K562 (cell line): ENCODE data around the gene CAMK2G. TPM values are rescaled to one million over a fixed set of nuclear protein-coding genes. Genes with fewer than 3 reads are reported as not detected.

Experiments used
- CBX3 ChIP-seq, 2 experiments: IDR thresholded peaks; 1 replicate in 1 of 2; 2 replicates in 1 of 2; pipeline ENCODE4 v1.6.1; 2012; ENCODE audit warnings: inconsistent platforms in 2 of 2, low read length in 2 of 2, borderline replicate concordance in 1 of 2, control low read depth in 1 of 2
- CREBBP ChIP-seq: IDR thresholded peaks from one replicate; pipeline ENCODE4 v1.6.1; 2012; ENCODE audit warnings: low read depth, mild to moderate bottlenecking, control low read depth, inconsistent platforms, low read length
- ERF ChIP-seq: fragments of 450-650 bp; formaldehyde crosslinking; IDR thresholded peaks from 2 replicates; pipeline ENCODE4 v1.4.0; 2020; ENCODE audit warnings: mild to moderate bottlenecking, mixed read lengths
- FOXJ3 ChIP-seq: sonication (generic); formaldehyde crosslinking; IDR thresholded peaks from 2 replicates; pipeline ENCODE4 v1.4.0; 2020; ENCODE audit warnings: mild to moderate bottlenecking, missing genetic modification reagents
- GATAD2B ChIP-seq: fragments of 450-650 bp; IDR thresholded peaks from 2 replicates; pipeline ENCODE4 v1.6.1; 2017; ENCODE audit warnings: mild to moderate bottlenecking, borderline replicate concordance
- IFI16 ChIP-seq: fragments of 250-450 bp; sonication (Bioruptor Pico); IDR thresholded peaks from 2 replicates; pipeline ENCODE4 v2.1.2; 2022; ENCODE audit warnings: mild to moderate bottlenecking, inconsistent platforms
- MEF2D ChIP-seq: conservative IDR thresholded peaks from 2 replicates; pipeline ENCODE4 v1.6.1; 2016; ENCODE audit warnings: low read depth, missing genetic modification characterization, missing compliant biosample characterization
- NFIC ChIP-seq: fragments of 450-650 bp; IDR thresholded peaks from 2 replicates; pipeline ENCODE4 v1.6.1; 2017; ENCODE audit warnings: mild to moderate bottlenecking, inconsistent platforms
- THRAP3 ChIP-seq: fragments of 450-650 bp; IDR thresholded peaks from 2 replicates; pipeline ENCODE4 v1.6.1; 2016; ENCODE audit warnings: mild to moderate bottlenecking, inconsistent platforms, borderline replicate concordance
- ZKSCAN1 ChIP-seq: fragments of 150-350 bp; IDR thresholded peaks from 2 replicates; pipeline ENCODE4 v1.6.1; 2016; ENCODE audit warnings: low read depth, low read length
- ZKSCAN3 ChIP-seq: fragments of 250-450 bp; sonication (Bioruptor Pico); IDR thresholded peaks from 2 replicates; pipeline ENCODE4 v1.4.0; 2020
- ZNF224 ChIP-seq: sonication (generic); formaldehyde crosslinking; IDR thresholded peaks from 2 replicates; pipeline ENCODE4 v1.8.0; 2022; ENCODE audit warnings: mild to moderate bottlenecking, missing genetic modification reagents
- ZNF354B ChIP-seq: fragments of 250-450 bp; sonication (Bioruptor Pico); IDR thresholded peaks from 2 replicates; pipeline ENCODE4 v1.4.0; 2020
- ZNF408 ChIP-seq: fragments of 250-450 bp; sonication (Bioruptor Pico); IDR thresholded peaks from 2 replicates; pipeline ENCODE4 v1.4.0; 2020; ENCODE audit warnings: low read depth, mild to moderate bottlenecking, moderate library complexity
- ZNF445 ChIP-seq: fragments of 250-450 bp; sonication (Bioruptor Pico); IDR thresholded peaks from 2 replicates; pipeline ENCODE4 v1.4.0; 2020; ENCODE audit warnings: low read depth, mild to moderate bottlenecking, moderate library complexity
- polyA plus RNA-seq, 8 experiments: library from polyadenylated mRNA; depleted of rRNA in 4 of 8; stranded (reverse) in 5 of 8; unstranded in 3 of 8; fragments of >200 nt; fragmentation: Nextera tagmentation in 2 of 8; fragmentation: Illumina TruSeq in 1 of 8; extraction: Ambion mirVana in 2 of 8; extraction: Trizol in 1 of 8; gene quantifications; 2 replicates each; pipeline versions ENCODE4 v1.2.1 to v1.2.3, GENCODE V29; 2011 to 2014; ENCODE audit warnings: inconsistent platforms in 1 of 8, missing spikeins in 1 of 8
- total RNA-seq, 7 experiments: library from RNA; depleted of rRNA in 6 of 7; stranded (reverse); fragments of >200 nt in 6 of 7; fragmentation: Illumina TruSeq in 2 of 7; extraction: Trizol in 2 of 7; gene quantifications; 2 replicates each; pipeline versions ENCODE4 v1.2.1 to v1.2.3, GENCODE V29; 2011 to 2021; ENCODE audit warnings: low replicate concordance in 1 of 7
- TF ChIP-seq, protein P1 (sequence below), 2 experiments: IDR thresholded peaks; 2 replicates each; pipeline ENCODE4 v1.6.1; 2012; ENCODE audit warnings: improper control_type of control experiment in 2 of 2, low read depth in 2 of 2, low read length in 2 of 2, borderline replicate concordance in 1 of 2
- TF ChIP-seq, protein P2 (sequence below): fragments of 200-400 bp; formaldehyde crosslinking; IDR thresholded peaks from 2 replicates; pipeline ENCODE4 v1.6.1; 2017; ENCODE audit warnings: mild to moderate bottlenecking, low read depth, low read length, moderate library complexity
- TF ChIP-seq, protein P3 (sequence below): fragments of 250-450 bp; sonication (Bioruptor Pico); IDR thresholded peaks from 2 replicates; pipeline ENCODE4 v1.4.0; 2020; ENCODE audit warnings: mild to moderate bottlenecking, moderate library complexity, borderline replicate concordance
- TF ChIP-seq, protein P4 (sequence below): fragments of 250-450 bp; sonication (Bioruptor Pico); IDR thresholded peaks from 2 replicates; pipeline ENCODE4 v1.8.0; 2022; ENCODE audit warnings: inconsistent platforms

CAMK2G gene
- total and polyA plus RNA-seq, 9 of the 15 experiments (the other 6 are each of a cell fraction or from before 2014, with no cell fraction given): 9.0 to 37.9 (median 32.6) TPM

DNA sequence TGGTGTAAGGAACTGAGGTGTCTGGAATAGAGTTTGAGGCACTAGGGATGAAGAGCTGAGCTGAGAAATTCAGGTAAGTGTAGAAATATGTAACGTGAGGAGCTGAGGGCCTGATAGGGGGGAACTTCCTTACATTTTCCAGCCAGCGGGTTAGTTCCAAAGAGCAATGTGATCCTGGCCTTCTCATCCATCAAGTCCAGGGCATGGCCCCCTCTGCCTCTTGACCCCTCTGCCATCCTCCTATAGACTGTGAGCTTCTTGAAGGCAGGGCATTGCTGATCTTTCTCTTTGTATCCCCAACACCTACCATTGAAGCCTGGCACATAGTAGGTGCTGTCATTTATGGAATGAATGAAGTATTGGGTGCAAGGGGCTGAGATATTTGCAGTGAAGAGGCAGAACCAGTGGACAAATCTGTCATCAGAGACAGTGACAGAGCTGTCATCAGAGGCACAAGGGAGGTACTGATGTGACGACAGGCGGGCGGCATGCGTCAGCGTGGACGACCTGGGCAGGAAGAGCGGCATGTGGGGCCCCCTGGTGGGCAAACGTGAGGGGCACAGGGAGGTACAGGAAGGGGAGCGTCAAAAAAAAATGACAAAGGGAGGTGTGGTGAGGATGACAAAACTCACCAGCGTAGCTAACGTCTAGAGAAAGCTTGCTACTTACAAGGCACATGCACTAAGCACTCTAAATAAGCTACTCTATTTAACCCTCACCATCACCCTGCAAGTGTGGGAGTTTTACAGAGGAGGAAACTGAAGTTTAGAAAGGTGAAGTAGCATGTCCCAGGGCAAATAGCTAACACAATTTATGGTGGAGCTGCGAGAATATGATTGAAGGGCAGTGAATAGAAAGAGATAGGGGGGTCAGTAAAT lies 5.2 kb upstream of the CAMK2G start (continued):
- TF ChIP-seq, protein P1, sequence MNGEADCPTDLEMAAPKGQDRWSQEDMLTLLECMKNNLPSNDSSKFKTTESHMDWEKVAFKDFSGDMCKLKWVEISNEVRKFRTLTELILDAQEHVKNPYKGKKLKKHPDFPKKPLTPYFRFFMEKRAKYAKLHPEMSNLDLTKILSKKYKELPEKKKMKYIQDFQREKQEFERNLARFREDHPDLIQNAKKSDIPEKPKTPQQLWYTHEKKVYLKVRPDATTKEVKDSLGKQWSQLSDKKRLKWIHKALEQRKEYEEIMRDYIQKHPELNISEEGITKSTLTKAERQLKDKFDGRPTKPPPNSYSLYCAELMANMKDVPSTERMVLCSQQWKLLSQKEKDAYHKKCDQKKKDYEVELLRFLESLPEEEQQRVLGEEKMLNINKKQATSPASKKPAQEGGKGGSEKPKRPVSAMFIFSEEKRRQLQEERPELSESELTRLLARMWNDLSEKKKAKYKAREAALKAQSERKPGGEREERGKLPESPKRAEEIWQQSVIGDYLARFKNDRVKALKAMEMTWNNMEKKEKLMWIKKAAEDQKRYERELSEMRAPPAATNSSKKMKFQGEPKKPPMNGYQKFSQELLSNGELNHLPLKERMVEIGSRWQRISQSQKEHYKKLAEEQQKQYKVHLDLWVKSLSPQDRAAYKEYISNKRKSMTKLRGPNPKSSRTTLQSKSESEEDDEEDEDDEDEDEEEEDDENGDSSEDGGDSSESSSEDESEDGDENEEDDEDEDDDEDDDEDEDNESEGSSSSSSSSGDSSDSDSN (IDR thresholded peaks at IDR 0.05; ENCODE audit: borderline replicate concordance in 1 of 2, low read depth in 2 of 2, low read length in 2 of 2): 0 out of 4 replicates have a peak, but pooled peaks of 1 of the 2 experiments have one; percentile 49
- TF ChIP-seq ZKSCAN3 (CRISPR knock-in tag) (no peak), IFI16 (no peak), ZKSCAN1 (peak; percentile 99), FOXJ3 (CRISPR knock-in tag) (no peak), MEF2D (tag) (no peak; the same call in 1 of the 2 replicates), THRAP3 (no peak), ZNF224 (no peak), GATAD2B (peak; percentile 44), CBX3 (IDR thresholded peaks at IDR 0.05; ENCODE audit: borderline replicate concordance in 1 of 2, low read length in 2 of 2) (peak in 1 of 2 experiments; percentile 85; a peak in 1 of 3 replicates), ZNF354B (CRISPR knock-in tag) (no peak), ZNF445 (no peak), ERF (CRISPR knock-in tag) (no peak), NFIC (peak; percentile 40; the same call in 1 of the 2 replicates), CREBBP (no peak), ZNF408 (CRISPR knock-in tag) (no peak)
- TF ChIP-seq, protein P2, sequence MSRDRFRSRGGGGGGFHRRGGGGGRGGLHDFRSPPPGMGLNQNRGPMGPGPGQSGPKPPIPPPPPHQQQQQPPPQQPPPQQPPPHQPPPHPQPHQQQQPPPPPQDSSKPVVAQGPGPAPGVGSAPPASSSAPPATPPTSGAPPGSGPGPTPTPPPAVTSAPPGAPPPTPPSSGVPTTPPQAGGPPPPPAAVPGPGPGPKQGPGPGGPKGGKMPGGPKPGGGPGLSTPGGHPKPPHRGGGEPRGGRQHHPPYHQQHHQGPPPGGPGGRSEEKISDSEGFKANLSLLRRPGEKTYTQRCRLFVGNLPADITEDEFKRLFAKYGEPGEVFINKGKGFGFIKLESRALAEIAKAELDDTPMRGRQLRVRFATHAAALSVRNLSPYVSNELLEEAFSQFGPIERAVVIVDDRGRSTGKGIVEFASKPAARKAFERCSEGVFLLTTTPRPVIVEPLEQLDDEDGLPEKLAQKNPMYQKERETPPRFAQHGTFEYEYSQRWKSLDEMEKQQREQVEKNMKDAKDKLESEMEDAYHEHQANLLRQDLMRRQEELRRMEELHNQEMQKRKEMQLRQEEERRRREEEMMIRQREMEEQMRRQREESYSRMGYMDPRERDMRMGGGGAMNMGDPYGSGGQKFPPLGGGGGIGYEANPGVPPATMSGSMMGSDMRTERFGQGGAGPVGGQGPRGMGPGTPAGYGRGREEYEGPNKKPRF: no peak
- TF ChIP-seq, protein P3, sequence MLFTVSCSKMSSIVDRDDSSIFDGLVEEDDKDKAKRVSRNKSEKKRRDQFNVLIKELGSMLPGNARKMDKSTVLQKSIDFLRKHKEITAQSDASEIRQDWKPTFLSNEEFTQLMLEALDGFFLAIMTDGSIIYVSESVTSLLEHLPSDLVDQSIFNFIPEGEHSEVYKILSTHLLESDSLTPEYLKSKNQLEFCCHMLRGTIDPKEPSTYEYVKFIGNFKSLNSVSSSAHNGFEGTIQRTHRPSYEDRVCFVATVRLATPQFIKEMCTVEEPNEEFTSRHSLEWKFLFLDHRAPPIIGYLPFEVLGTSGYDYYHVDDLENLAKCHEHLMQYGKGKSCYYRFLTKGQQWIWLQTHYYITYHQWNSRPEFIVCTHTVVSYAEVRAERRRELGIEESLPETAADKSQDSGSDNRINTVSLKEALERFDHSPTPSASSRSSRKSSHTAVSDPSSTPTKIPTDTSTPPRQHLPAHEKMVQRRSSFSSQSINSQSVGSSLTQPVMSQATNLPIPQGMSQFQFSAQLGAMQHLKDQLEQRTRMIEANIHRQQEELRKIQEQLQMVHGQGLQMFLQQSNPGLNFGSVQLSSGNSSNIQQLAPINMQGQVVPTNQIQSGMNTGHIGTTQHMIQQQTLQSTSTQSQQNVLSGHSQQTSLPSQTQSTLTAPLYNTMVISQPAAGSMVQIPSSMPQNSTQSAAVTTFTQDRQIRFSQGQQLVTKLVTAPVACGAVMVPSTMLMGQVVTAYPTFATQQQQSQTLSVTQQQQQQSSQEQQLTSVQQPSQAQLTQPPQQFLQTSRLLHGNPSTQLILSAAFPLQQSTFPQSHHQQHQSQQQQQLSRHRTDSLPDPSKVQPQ (CRISPR knock-in tag): no peak
- TF ChIP-seq, protein P4, sequence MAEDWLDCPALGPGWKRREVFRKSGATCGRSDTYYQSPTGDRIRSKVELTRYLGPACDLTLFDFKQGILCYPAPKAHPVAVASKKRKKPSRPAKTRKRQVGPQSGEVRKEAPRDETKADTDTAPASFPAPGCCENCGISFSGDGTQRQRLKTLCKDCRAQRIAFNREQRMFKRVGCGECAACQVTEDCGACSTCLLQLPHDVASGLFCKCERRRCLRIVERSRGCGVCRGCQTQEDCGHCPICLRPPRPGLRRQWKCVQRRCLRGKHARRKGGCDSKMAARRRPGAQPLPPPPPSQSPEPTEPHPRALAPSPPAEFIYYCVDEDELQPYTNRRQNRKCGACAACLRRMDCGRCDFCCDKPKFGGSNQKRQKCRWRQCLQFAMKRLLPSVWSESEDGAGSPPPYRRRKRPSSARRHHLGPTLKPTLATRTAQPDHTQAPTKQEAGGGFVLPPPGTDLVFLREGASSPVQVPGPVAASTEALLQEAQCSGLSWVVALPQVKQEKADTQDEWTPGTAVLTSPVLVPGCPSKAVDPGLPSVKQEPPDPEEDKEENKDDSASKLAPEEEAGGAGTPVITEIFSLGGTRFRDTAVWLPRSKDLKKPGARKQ: no peak
